Lower leg skin (tissue), 3 donors: ENCODE data around the gene GJD3.

Experiments
- CTCF ChIP-seq, 3 donors: fragments of 450-650 bp; IDR thresholded peaks; one replicate each; pipeline ENCODE4 v1.5.1; 2016; ENCODE audit warnings: antibody characterized with exemption in 3 of 3, mild to moderate bottlenecking in 3 of 3, moderate library complexity in 2 of 3
- POLR2A ChIP-seq, 2 donors: fragments of 450-650 bp; IDR thresholded peaks; one replicate each; pipeline ENCODE4 v1.6.1; 2016 to 2017; ENCODE audit warnings: antibody characterized with exemption in 2 of 2, mild to moderate bottlenecking in 1 of 2, moderate library complexity in 1 of 2

- no peak for TF ChIP-seq CTCF (IDR thresholded peaks at IDR 0.05)
- no peak for TF ChIP-seq POLR2A (IDR thresholded peaks at IDR 0.05)
Observed at GRCh38 chr17:40366861-40367518, 2.5 kb upstream of the GJD3 start.
